ENCODE data around the gene MS4A15.

Gene MS4A15

GRCh38 chr11:60777106-60777505, 20.4 kb downstream of the MS4A15 start:
- no peak overlapping the region for H3K27ac ChIP-seq
- TF ChIP-seq CTCF (IDR thresholded peaks at IDR 0.05), result no peak
- no peak for TF ChIP-seq ZFX (IDR thresholded peaks at IDR 0.05; ENCODE audit: borderline replicate concordance)

- TF ChIP-seq ZFX (IDR thresholded peaks at IDR 0.05; ENCODE audit: borderline replicate concordance) (no peak), CTCF (IDR thresholded peaks at IDR 0.05) (no peak)
- H3K27ac ChIP-seq, result no peak overlapping the region
These were observed 20.9 kb downstream of the MS4A15 start for GRCh38 chr11:60777572-60777971.

GRCh38 chr11:60780065-60780464, 23.4 kb downstream of the MS4A15 start:
- no peak for TF ChIP-seq ZFX (IDR thresholded peaks at IDR 0.05; ENCODE audit: borderline replicate concordance)
- no peak for TF ChIP-seq CTCF (IDR thresholded peaks at IDR 0.05)
- H3K27ac ChIP-seq, result no peak overlapping the region

GRCh38 chr11:60780774-60781173, 24.1 kb downstream of the MS4A15 start:
- no peak overlapping the region for H3K27ac ChIP-seq
- TF ChIP-seq CTCF (IDR thresholded peaks at IDR 0.05) (no peak), ZFX (IDR thresholded peaks at IDR 0.05; ENCODE audit: borderline replicate concordance) (no peak)

GRCh38 chr11:60781286-60781980, 24.8 kb downstream of the MS4A15 start:
- TF ChIP-seq CTCF (IDR thresholded peaks at IDR 0.05) (no peak), ZFX (IDR thresholded peaks at IDR 0.05; ENCODE audit: borderline replicate concordance) (no peak)

GRCh38 chr11:60781981-60782316, 25.3 kb downstream of the MS4A15 start:
- TF ChIP-seq CTCF (IDR thresholded peaks at IDR 0.05), result no peak
- no peak for TF ChIP-seq ZFX (IDR thresholded peaks at IDR 0.05; ENCODE audit: borderline replicate concordance)
- H3K27ac ChIP-seq, result no peak overlapping the region

More at GRCh38 chr11:60781286-60781980, 24.8 kb downstream of the MS4A15 start:
- H3K27ac ChIP-seq, result no peak overlapping the region

GRCh38 chr11:60782393-60783140, 25.9 kb downstream of the MS4A15 start:
- no peak for TF ChIP-seq ZFX (IDR thresholded peaks at IDR 0.05; ENCODE audit: borderline replicate concordance)
- TF ChIP-seq CTCF (IDR thresholded peaks at IDR 0.05), result no peak
- H3K27ac ChIP-seq, result no peak overlapping the region

All from 22Rv1 (cell line).